Measurements from ENCODE around the gene ZNF35.
"Not testable (repeated sequence)": the region's sequence is repeated elsewhere in the genome, so short reads cannot be mapped to it uniquely, and the experiment has no call there.

The ZNF35 gene

GRCh38 chr3:44648564-44649229 is at the start of gene ZNF35:
TSS of gene ZNF35 (plus strand) at chr3:44648732. CDS start at chr3:44651068, 2,336 bp downstream.
- peak; percentile 47 for DNase-seq (ENCODE audit: low read depth, low spot score)

DNA sequence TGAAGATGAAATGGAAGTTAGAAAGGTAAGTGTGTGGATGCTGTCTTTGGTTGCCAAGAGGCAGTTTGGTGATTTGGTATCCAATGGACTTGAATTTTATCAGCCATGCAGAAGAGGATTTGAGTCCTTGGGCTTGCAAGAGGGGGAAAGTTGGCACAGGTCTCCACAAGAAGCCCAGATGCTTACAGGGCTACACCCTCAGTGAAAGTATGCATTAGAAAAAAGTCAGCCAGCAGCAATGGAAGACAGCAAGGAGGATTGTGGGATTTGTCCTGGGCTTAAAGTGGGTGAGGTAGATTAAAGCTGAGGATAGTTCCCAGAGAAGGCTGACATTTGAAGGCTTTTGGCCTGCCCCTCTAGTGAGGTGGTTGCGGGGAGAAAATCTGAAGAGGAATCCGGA is 46.8 kb upstream of the ZNF35 start:
- DNase-seq (ENCODE audit: low read depth, low spot score), result no peak

GRCh38 chr3:44612678-44613077 is 35.9 kb upstream of the ZNF35 start:
- no peak for DNase-seq (ENCODE audit: low read depth, low spot score)

DNA sequence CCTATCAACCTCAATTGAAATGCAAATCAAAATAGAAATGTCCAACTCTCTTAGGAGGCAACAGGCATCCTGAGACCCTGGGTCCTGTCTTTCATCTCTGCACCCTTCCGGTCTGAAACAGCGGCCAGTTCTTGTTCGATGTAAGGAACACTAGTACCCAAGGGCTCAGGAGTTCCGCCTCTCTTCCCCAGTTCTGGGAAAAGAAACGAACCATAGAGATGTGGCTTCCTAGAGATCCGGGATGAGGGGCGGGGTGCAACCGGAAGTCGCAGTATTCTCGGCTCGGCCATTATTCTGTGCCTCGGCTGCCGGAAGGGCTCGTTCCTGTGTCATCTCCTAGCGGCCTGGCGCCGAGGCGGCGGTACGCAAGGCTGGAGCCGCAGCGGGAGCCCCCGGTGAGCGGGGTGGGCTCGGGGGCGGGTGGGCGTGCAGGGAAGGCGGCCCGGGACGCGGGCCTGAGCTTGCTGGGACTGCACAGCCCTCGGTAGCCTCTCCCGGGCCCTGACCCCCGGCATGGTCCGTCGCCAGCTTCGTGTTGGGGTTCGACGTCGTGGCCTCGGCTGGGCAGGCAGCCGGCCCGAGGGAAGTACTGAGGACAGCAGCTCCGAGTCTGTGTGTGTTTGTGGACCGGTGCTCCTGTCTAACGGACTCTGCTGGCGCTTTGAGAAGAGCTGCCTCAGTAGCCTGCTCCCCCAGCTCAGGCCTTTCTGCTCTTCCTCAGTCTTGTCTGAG is 23.6 kb upstream of the ZNF35 start, which contains the start of gene ZNF197:
TSS of gene ZNF197 (plus strand) at position 288 of the 732 bp plus-strand sequence. CDS start 4,119 bp downstream, outside the sequence.
- peak; percentile 52 for DNase-seq (ENCODE audit: low read depth, low spot score)

- no peak for DNase-seq (ENCODE audit: low read depth, low spot score)
Measured at GRCh38 chr3:44628716-44629115, 19.8 kb upstream of the ZNF35 start.

DNA sequence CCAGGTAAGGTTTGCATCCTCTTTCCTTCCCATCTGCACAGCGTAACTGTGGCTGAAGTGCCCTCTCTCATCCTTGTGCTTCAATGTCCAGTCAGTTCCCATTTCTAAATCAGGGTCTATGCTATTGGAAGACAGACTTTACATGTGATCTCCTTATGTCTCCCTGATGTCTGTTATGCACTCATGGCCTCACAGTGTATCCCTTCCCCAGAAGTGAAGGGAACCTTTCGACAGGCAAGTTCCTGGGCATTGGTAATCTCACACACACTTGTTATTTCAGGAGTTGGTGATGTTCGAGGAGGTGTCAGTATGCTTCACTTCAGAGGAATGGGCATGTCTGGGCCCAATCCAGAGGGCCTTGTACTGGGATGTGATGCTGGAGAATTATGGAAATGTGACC is 16.3 kb upstream of the ZNF35 start:
- DNase-seq (ENCODE audit: low read depth, low spot score), result no peak

- no peak for DNase-seq (ENCODE audit: low read depth, low spot score)
Measured at GRCh38 chr3:44642337-44642736, 6.2 kb upstream of the ZNF35 start.

DNA sequence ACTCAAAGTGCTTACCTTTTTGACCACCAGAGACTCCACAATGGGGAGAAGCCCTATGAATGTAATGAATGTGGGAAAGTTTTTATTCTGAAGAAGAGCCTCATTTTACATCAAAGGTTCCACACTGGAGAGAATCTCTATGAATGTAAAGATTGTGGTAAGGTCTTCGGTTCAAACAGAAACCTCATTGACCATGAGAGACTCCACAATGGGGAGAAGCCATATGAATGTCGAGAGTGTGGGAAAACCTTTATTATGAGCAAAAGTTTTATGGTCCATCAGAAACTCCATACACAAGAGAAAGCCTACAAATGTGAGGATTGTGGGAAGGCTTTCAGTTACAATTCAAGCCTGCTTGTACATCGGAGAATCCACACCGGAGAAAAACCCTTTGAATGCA is 5.5 kb upstream of the ZNF35 start:
- DNase-seq (ENCODE audit: low read depth, low spot score), result no peak

DNA sequence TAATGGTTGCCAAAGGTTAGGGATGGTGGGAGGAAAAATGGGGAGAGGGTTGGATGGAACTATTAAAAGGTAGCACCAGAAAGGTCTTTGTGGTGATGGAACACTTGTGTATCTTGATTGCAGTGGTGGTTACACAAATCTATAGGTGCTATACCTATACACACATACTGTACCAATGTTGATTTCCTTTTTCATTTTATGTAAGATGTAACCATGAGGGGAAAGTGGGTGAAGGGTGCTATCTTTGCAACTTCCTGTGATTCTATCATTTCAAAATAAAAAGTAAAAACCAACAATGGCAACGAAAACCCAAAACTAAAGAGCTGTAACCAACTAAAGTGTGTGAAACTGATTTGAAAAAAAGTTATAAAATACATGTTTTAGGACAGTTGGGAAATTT is 761 bp upstream of the ZNF35 start:
- no peak for DNase-seq (ENCODE audit: low read depth, low spot score)

DNA sequence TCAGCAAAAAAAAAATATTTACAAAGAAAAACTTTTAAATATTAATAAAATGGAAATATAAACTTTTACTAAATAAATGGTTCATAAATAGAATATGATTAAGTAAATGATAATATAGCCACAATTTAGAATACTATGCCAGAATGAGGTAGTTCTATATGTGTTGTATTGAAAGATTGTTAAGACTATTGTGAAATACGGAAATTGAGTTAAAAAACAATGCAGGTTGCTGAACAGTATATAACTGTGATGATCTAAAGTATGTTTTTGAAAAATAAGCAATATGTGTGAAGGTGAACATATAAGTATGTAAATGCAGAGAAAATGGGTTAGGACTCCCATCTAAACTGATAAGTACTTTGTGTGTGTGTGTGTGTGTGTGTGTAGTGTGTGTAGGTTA is 1.2 kb downstream of the ZNF35 start:
- no peak for DNase-seq (ENCODE audit: low read depth, low spot score)

DNA sequence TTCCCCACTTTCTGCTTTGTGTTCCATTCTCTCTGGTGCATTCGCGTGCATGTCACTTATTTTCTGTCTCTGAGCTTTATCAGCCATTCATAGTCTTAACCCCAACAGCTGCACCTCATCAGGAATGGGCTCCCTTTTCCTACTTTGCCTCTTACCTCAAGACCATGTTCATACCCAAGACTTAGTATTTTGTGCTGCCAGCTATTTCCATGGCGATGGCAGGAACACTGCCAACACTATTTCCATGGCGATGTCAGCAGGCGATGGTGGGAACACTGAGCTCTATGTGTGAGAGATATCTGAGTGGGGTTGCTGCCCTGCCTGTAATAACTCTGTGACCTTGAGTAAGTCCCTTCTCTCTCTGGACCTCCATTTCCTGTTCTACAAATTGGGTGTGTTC is 5.5 kb downstream of the ZNF35 start:
- no peak for DNase-seq (ENCODE audit: low read depth, low spot score)

DNA sequence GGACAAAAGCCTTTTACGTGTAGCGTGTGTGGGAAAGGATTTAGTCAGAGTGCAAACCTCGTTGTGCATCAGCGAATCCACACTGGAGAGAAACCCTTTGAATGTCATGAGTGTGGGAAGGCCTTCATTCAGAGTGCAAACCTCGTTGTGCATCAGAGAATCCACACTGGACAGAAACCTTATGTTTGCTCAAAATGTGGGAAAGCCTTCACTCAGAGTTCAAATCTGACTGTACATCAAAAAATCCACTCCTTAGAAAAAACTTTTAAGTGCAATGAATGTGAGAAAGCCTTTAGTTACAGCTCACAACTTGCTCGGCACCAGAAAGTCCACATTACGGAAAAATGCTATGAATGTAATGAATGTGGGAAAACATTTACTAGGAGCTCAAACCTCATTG is 10.5 kb downstream of the ZNF35 start:
- no peak for DNase-seq (ENCODE audit: low read depth, low spot score)

DNA sequence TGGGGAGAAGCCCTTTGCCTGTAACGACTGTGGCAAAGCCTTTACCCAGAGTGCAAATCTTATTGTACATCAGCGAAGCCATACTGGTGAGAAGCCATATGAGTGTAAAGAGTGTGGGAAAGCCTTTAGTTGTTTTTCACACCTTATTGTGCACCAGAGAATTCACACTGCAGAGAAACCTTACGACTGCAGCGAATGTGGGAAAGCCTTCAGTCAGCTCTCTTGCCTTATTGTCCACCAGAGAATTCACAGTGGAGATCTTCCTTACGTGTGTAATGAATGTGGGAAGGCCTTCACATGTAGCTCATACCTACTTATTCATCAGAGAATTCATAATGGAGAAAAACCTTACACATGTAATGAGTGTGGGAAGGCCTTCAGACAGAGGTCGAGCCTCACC is 10.9 kb downstream of the ZNF35 start:
- no peak for DNase-seq (ENCODE audit: low read depth, low spot score)

GRCh38 chr3:44661189-44661588 is 12.7 kb downstream of the ZNF35 start:
- no peak for DNase-seq (ENCODE audit: low read depth, low spot score)

DNA sequence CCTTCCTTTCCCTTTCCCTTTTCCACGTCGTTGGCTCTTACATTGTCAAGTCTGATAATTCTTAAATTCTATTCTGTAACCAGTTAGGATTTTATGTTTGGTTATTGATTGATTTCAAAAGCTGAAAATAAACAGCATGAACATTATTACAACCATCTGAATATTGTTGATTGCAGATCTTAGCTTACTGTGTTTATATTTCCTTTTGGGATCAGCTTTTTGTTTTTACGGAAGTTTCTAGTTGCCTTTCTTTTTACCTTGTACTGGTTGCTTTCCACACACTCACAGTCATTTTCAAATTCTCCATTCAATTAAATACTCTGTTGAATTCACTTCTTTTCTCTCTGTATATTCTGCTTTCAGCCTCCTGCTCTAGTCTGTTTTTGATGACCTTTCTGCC is 16.6 kb downstream of the ZNF35 start:
- DNase-seq (ENCODE audit: low read depth, low spot score), result no peak

DNA sequence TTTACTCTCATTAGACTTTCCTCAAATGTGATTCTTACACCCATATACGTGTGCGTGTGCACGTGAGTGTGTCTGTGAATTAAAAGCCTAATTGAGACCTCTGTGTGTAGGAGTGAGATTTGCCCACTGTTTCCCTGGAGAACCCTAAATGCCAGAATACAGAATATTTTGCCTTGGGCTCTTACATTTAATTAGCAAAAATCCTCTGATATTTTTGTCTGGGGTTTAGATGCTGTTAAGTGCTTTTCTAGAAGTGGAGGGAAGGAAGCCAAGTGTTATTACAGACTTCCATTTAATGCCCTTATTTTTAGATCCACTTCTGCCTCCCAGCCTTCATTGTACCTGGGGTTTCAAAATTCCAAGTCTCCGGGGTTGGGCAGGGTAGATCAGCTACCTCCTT is 17.8 kb downstream of the ZNF35 start:
- DNase-seq (ENCODE audit: low read depth, low spot score), result no peak

GRCh38 chr3:44669760-44670159 is 21.2 kb downstream of the ZNF35 start:
- DNase-seq (ENCODE audit: low read depth, low spot score), result no peak

GRCh38 chr3:44673466-44673865 is 24.9 kb downstream of the ZNF35 start:
- not testable (repeated sequence) for DNase-seq (ENCODE audit: low read depth, low spot score)

- no peak for DNase-seq (ENCODE audit: low read depth, low spot score)
Measured at GRCh38 chr3:44674211-44674610, 25.7 kb downstream of the ZNF35 start.

DNA sequence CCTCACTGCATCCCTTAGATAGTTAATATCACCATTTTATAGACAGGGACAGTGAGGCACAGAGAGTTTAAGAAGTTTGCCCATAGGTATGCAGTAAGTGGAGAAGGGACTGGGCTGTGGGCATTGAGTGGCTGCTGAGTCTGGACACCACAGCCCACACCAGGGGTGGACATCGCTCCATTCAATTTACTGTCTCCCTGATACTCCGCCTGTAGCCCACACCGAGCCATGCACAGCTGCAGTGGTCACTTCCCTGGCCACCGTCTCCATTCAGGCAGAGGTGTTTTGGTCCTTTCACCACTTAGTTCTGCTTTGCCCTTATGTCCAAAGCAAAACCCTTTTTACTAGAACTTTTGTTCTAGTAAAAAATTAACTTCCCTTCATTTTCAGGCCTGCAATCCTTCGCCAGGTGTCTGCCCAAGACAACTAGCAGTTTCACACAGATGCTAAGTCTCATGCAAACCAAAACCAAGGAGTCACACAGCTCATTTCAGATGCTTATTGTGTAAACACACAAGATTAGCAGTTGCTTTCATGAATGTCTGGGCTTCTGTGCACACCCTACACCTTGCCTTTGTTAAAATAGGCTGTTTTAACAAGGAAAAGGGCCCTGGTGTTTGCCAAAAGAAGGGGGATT is 30.1 kb downstream of the ZNF35 start:
- DNase-seq (ENCODE audit: low read depth, low spot score), result no peak

DNA sequence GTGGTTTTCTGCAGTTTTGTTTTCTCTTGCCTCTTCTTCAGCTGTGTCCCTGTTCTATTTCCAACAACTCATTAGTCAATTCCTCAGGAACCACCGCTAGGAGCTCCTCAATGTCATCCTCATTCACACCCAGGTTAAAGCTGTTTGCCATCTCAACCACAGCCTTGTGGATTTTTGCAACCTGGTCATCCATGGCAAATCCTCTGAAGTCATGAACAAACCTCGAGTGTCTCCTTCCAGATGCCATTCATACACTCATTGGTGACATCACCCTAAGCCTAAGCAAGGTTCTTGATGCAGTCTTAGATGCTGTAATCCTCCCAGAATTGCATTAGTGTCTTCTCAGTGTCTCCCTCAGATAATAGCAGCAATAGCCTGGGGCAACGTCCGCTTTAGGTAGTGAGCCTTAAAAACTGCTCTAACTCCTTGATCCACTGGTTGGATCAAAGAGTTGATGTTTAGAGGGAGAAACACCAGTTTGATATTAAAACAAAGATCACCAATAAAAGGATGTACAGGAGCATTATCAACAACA is 32.5 kb downstream of the ZNF35 start:
- no peak for DNase-seq (ENCODE audit: low read depth, low spot score)

GRCh38 chr3:44682182-44682896 is 33.8 kb downstream of the ZNF35 start:
- DNase-seq (ENCODE audit: low read depth, low spot score), result no peak
